PC-9 (cell line): ENCODE measurements around the gene CA11. TPM values are rescaled to one million over a fixed set of nuclear protein-coding genes. Genes with fewer than 3 reads are reported as not detected.

ENCODE experiments used
- BruUV-seq: library from RNA; stranded (reverse); fragments of 400-500 nt; replicated peaks from 2 replicates; lab custom pipeline; 2021; lab: Mats Ljungman, UMichigan
- CTCF ChIA-PET: fragments of 300-600 bp; sonication (Branson Sonifier 250); formaldehyde crosslinking; loops from one replicate; lab custom pipeline; 2022; ENCODE audit warnings: antibody characterized with exemption; lab: Charles Lee
- POLR2A ChIA-PET: fragments of 300-600 bp; sonication (Branson Sonifier 250); formaldehyde crosslinking; loops from one replicate; lab custom pipeline; 2022; ENCODE audit warnings: antibody characterized with exemption; ENCODE audit not compliant: unreplicated experiment; lab: Charles Lee
- DNase-seq, 2 experiments: peaks; one replicate each; pipeline versions ENCODE4 v3.0.0 to v3.0.0-alpha.2; 2015 to 2022; ENCODE audit warnings: mixed read lengths in 1 of 2
- H2AFZ ChIP-seq: fragments of 200-600 bp; sonication (generic); 2 replicates; pipeline ENCODE4 v1.8.1; 2017; ENCODE audit warnings: antibody characterized with exemption
- H3F3A ChIP-seq: fragments of 200-600 bp; sonication (generic); 2 replicates; pipeline ENCODE4 v1.8.1; 2017; ENCODE audit warnings: antibody characterized with exemption, mild to moderate bottlenecking, low read depth; ENCODE audit not compliant: insufficient read depth
- H3K27ac ChIP-seq: fragments of 200-600 bp; sonication (generic); 2 replicates; pipeline ENCODE4 v1.6.1; 2016; ENCODE audit warnings: mixed run types
- H3K27me3 ChIP-seq: fragments of 200-600 bp; sonication (generic); 2 replicates; pipeline ENCODE4 v1.6.1; 2016; ENCODE audit warnings: low read depth, mixed run types; ENCODE audit not compliant: insufficient read depth
- H3K36me3 ChIP-seq: fragments of 200-600 bp; sonication (generic); 2 replicates; pipeline ENCODE4 v1.6.1; 2016; ENCODE audit warnings: low read depth, mixed run types
- H3K4me1 ChIP-seq: fragments of 200-600 bp; sonication (generic); replicated peaks from 2 replicates; pipeline ENCODE4 v1.6.1; 2016; ENCODE audit warnings: mixed run types; ENCODE audit not compliant: insufficient read depth
- H3K4me2 ChIP-seq: fragments of 200-600 bp; sonication (generic); 2 replicates; pipeline ENCODE4 v1.6.1; 2017; ENCODE audit warnings: mixed run types
- H3K4me3 ChIP-seq: fragments of 200-600 bp; sonication (generic); 2 replicates; pipeline ENCODE4 v1.6.1; 2016; ENCODE audit warnings: mixed run types
- H3K79me2 ChIP-seq: fragments of 200-600 bp; sonication (generic); 2 replicates; pipeline ENCODE4 v1.6.1; 2017; ENCODE audit warnings: low read depth, mixed run types
- H3K9me2 ChIP-seq: fragments of 200-600 bp; sonication (generic); 2 replicates; pipeline ENCODE4 v1.8.1; 2017; ENCODE audit warnings: mild to moderate bottlenecking; ENCODE audit not compliant: insufficient read depth
- H3K9me3 ChIP-seq: fragments of 200-600 bp; sonication (generic); 2 replicates; pipeline ENCODE4 v1.8.1; 2016; ENCODE audit warnings: low read depth; ENCODE audit not compliant: insufficient read depth
- H4K20me1 ChIP-seq: fragments of 200-600 bp; sonication (generic); 2 replicates; pipeline ENCODE4 v1.8.1; 2017; ENCODE audit not compliant: insufficient read depth
- EZH2 ChIP-seq: fragments of 200-600 bp; sonication (generic); IDR thresholded peaks from 2 replicates; pipeline ENCODE4 v1.8.0; 2017; ENCODE audit warnings: antibody characterized with exemption, low read depth
- intact Hi-C: fragments of 100-400 bp; cut with micrococcal nuclease; formaldehyde crosslinking; loops from one replicate; pipeline ENCODE4 v1.10.0; 2022; ENCODE audit not compliant: unreplicated experiment
- total RNA-seq: library from RNA; stranded (reverse); gene quantifications from 2 replicates; pipeline ENCODE4 v1.2.3, GENCODE V29; 2021
- TF ChIP-seq, protein P1 (sequence below): fragments of 200-600 bp; sonication (generic); conservative IDR thresholded peaks from 2 replicates; pipeline ENCODE4 v1.6.1; 2017; ENCODE audit warnings: mixed run types, antibody characterized with exemption, mild to moderate bottlenecking, moderate library complexity

CA11 gene
- total RNA-seq, 1 experiment from 2014 or later: 11.0 TPM

DNA sequence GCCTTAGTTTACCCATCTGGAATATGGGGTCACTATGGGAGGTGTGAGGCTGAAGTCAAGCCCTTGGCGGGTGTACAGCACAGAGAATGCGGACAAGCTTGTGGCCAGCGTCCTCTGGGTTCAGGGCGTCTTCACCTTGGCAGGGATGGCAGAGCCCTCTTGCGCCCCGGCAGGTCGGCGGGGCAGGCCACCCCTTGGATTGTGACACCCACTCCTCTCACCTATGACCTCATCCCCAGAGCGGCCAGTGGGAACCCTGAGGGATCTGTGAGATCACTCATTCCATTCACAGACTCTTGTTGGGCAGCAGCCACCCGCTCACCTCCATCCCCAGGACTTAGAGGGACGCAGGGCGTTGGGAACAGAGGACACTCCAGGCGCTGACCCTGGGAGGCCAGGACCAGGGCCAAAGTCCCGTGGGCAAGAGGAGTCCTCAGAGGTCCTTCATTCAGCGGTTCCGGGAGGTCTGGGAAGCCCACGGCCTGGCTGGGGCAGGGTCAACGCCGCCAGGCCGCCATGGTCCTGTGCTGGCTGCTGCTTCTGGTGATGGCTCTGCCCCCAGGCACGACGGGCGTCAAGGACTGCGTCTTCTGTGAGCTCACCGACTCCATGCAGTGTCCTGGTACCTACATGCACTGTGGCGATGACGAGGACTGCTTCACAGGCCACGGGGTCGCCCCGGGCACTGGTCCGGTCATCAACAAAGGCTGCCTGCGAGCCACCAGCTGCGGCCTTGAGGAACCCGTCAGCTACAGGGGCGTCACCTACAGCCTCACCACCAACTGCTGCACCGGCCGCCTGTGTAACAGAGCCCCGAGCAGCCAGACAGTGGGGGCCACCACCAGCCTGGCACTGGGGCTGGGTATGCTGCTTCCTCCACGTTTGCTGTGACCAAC is 39.3 kb downstream of the CA11 start, which contains the start of gene SPACA4:
TSS of gene SPACA4 (plus strand) at position 280 of the 896 bp plus-strand sequence. CDS start at position 517, 237 bp downstream.
- ChIA-PET POLR2A (interaction anchor here (0.6 kb wide), 1 partner anchor 205 kb away, joined by 3 read pairs; no protein-coding TSS in a partner anchor), CTCF (no interaction called here)
- H3K4me3 ChIP-seq: no peak within 1 kb of the TSS
- BruUV-seq: no TSS peak
- no peaks in the 10 kb centered on the region for H3K79me2 ChIP-seq
- no peaks in the 10 kb centered on the region for H3K27me3 ChIP-seq
- 0 out of 2 replicates have a peak, but pooled peaks cover 5% of the 10 kb centered on the region for H3K4me1 ChIP-seq
- no peaks in the 10 kb centered on the region for H4K20me1 ChIP-seq
- no peaks in the 10 kb centered on the region for H3K9me3 ChIP-seq
- H3K36me3 ChIP-seq: no peaks in the 10 kb centered on the region
- peaks cover 20% of the 10 kb centered on the region; the same call in 1 of the 2 replicates for H3F3A ChIP-seq
- no peaks in the 10 kb centered on the region for H3K9me2 ChIP-seq
- TF ChIP-seq, protein P1, sequence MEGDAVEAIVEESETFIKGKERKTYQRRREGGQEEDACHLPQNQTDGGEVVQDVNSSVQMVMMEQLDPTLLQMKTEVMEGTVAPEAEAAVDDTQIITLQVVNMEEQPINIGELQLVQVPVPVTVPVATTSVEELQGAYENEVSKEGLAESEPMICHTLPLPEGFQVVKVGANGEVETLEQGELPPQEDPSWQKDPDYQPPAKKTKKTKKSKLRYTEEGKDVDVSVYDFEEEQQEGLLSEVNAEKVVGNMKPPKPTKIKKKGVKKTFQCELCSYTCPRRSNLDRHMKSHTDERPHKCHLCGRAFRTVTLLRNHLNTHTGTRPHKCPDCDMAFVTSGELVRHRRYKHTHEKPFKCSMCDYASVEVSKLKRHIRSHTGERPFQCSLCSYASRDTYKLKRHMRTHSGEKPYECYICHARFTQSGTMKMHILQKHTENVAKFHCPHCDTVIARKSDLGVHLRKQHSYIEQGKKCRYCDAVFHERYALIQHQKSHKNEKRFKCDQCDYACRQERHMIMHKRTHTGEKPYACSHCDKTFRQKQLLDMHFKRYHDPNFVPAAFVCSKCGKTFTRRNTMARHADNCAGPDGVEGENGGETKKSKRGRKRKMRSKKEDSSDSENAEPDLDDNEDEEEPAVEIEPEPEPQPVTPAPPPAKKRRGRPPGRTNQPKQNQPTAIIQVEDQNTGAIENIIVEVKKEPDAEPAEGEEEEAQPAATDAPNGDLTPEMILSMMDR: no peak
- TF ChIP-seq EZH2: no peak
- no peak within 1 kb of the TSS for H2AFZ ChIP-seq
- no peak within 1 kb of the TSS for H3K4me2 ChIP-seq
- no peak for DNase-seq
- H3K27ac ChIP-seq: no peak within 1 kb of the TSS
- intact Hi-C loops: no loop called here

DNA sequence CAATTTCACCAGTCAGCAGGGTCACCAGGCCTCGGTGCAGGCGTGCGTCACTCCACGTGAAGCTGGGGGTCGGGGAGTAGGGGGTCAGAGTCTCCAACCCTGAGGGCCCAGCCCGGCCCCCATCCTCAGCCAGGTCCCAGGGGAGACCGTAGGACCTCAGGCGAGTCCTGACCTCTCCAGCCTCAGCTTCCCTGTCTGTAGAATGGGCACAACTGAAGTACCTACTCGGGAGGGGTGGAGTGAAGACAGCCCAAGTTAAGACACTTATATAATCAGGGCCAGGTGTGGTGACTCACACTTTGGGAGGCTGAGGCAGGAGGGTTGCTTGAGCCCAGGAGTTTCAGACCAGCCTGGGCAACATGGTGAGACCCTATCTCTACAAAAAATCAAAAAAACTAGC is 42.1 kb downstream of the CA11 start:
- no peak overlapping the region for H3K4me2 ChIP-seq
- TF ChIP-seq, protein P1: no peak
- H3K4me3 ChIP-seq: no peak overlapping the region
- H3K27me3 ChIP-seq: no peaks in the 10 kb centered on the region
- no TSS peak for BruUV-seq
- H3K9me3 ChIP-seq: no peaks in the 10 kb centered on the region
- H3K9me2 ChIP-seq: no peaks in the 10 kb centered on the region
- no peak overlapping the region for H2AFZ ChIP-seq
- 0 out of 2 replicates have a peak, but pooled peaks cover 13% of the 10 kb centered on the region for H3F3A ChIP-seq
- peak in 1 of 2 experiments; percentile 45 for DNase-seq
- CTCF ChIA-PET: no interaction called here
- H3K27ac ChIP-seq: no peak overlapping the region
- intact Hi-C loops: no loop called here
- POLR2A ChIA-PET: no interaction called here
- H3K4me1 ChIP-seq: 0 out of 2 replicates have a peak, but pooled peaks cover 5% of the 10 kb centered on the region
- no peaks in the 10 kb centered on the region for H3K79me2 ChIP-seq
- H4K20me1 ChIP-seq: no peaks in the 10 kb centered on the region
- H3K36me3 ChIP-seq: no peaks in the 10 kb centered on the region

DNA sequence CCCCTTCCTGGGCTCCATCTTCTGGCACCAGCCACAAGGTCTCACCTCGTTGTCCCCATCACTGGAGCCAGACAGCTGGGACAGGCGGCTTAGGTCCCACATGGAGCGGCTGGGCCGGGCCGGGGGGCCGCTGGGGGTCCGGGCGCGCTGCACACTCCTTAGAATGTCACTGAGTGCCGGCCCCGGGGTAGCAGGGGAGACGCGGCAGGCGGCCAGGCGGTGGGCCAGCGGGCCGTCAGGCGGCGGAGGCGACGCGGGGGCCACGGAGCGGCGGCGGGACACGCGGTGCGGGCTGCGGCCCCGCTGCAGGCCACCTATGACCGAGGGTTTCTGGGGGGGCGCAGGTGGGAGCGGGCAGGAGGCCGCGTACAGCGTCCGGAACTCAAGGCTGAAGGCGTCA is 42.5 kb downstream of the CA11 start:
- ChIA-PET CTCF (no interaction called here), POLR2A (no interaction called here)
- Histone ChIP-seq H3K4me2 (no peak overlapping the region), H4K20me1 (no peaks in the 10 kb centered on the region), H3F3A (0 out of 2 replicates have a peak, but pooled peaks cover 13% of the 10 kb centered on the region), H3K9me2 (no peaks in the 10 kb centered on the region), H2AFZ (no peak overlapping the region), H3K27me3 (no peaks in the 10 kb centered on the region), H3K36me3 (no peaks in the 10 kb centered on the region), H3K27ac (no peak overlapping the region), H3K4me3 (no peak overlapping the region), H3K9me3 (no peaks in the 10 kb centered on the region), H3K79me2 (no peaks in the 10 kb centered on the region), H3K4me1 (0 out of 2 replicates have a peak, but pooled peaks cover 5% of the 10 kb centered on the region)
- no TSS peak for BruUV-seq
- intact Hi-C loops: no loop called here
- DNase-seq: peak in 1 of 2 experiments; percentile 21
- TF ChIP-seq EZH2: no peak
- TF ChIP-seq, protein P1: no peak
